GM08714 (cell line): ENCODE results near the gene ANO6.

Experiments used
- H3K4me3 ChIP-seq: fragments of 200-500 bp; sonication (Bioruptor generic); 2 replicates; pipeline ENCODE4 v1.5.1; 2014; ENCODE audit warnings: mild to moderate bottlenecking, low read length, inconsistent platforms
- ZNF274 ChIP-seq: IDR thresholded peaks from 2 replicates; pipeline ENCODE4 v1.6.1; 2012; ENCODE audit warnings: mild to moderate bottlenecking, low read depth, low read length

The ANO6 gene

GRCh38 chr12:45203767-45204166 lies 12.1 kb upstream of the ANO6 start:
- H3K4me3 ChIP-seq = no peak overlapping the region
- no peak for TF ChIP-seq ZNF274

- H3K4me3 ChIP-seq = no peak overlapping the region
- TF ChIP-seq ZNF274 = no peak
Observed at GRCh38 chr12:45204757-45205156, 11.1 kb upstream of the ANO6 start.

- TF ChIP-seq ZNF274 = no peak
- H3K4me3 ChIP-seq = no peak overlapping the region
Observed at GRCh38 chr12:45205165-45205825, 10.6 kb upstream of the ANO6 start.

- no peak for TF ChIP-seq ZNF274
- no peak overlapping the region for H3K4me3 ChIP-seq
Observed at GRCh38 chr12:45208604-45209487, 7.0 kb upstream of the ANO6 start.

- no peak overlapping the region for H3K4me3 ChIP-seq
- TF ChIP-seq ZNF274 = no peak
Observed at GRCh38 chr12:45209784-45210183, 6.1 kb upstream of the ANO6 start.

GRCh38 chr12:45212064-45212463 lies 3.8 kb upstream of the ANO6 start:
- no peak for TF ChIP-seq ZNF274
- H3K4me3 ChIP-seq = no peak overlapping the region

GRCh38 chr12:45213107-45213506 lies 2.8 kb upstream of the ANO6 start:
- TF ChIP-seq ZNF274 = no peak
- no peak overlapping the region for H3K4me3 ChIP-seq

GRCh38 chr12:45214071-45214470 lies 1.8 kb upstream of the ANO6 start:
- no peak overlapping the region for H3K4me3 ChIP-seq
- TF ChIP-seq ZNF274 = no peak

GRCh38 chr12:45214749-45215418 lies 1.0 kb upstream of the ANO6 start:
- TF ChIP-seq ZNF274 = no peak
- peak overlapping the region; percentile 84 for H3K4me3 ChIP-seq

GRCh38 chr12:45216230-45216982 lies 511 bp downstream of the ANO6 start:
- TF ChIP-seq ZNF274 = no peak
- peak overlapping the region; percentile 84 for H3K4me3 ChIP-seq

GRCh38 chr12:45216983-45217485 lies 1.1 kb downstream of the ANO6 start:
- TF ChIP-seq ZNF274 = no peak
- peak overlapping the region; percentile 84 for H3K4me3 ChIP-seq

GRCh38 chr12:45217846-45218245 lies 2.0 kb downstream of the ANO6 start:
- TF ChIP-seq ZNF274 = no peak
- peak overlapping the region; percentile 84; the same call in 1 of the 2 replicates for H3K4me3 ChIP-seq

- TF ChIP-seq ZNF274 = no peak
- no peak overlapping the region for H3K4me3 ChIP-seq
Observed at GRCh38 chr12:45219621-45220020, 3.7 kb downstream of the ANO6 start.

GRCh38 chr12:45220363-45220931 lies 4.6 kb downstream of the ANO6 start:
- TF ChIP-seq ZNF274 = no peak
- no peak overlapping the region for H3K4me3 ChIP-seq

- no peak overlapping the region for H3K4me3 ChIP-seq
- no peak for TF ChIP-seq ZNF274
Observed at GRCh38 chr12:45220969-45221368, 5.1 kb downstream of the ANO6 start.
